ENCODE results near the gene AAMP.
A peak's percentile ranks its signal among the peaks of the same experiment; 100 is the strongest.

The AAMP gene

GRCh38 chr2:218263817-218264641 is 5.9 kb downstream of the AAMP start (continued):
- no peak for TF ChIP-seq ZNF626 (tag by site-specific recombination; IDR thresholded peaks at IDR 0.05)

GRCh38 chr2:218262631-218263586 is 7.0 kb downstream of the AAMP start:
- CTCF ChIA-PET: interaction anchor here (0.7 to 1.0 kb wide), 3 partner anchors 9 to 93 kb away, joined by 3 to 4 read pairs (median 3); no protein-coding TSS in a partner anchor
- H3K4me3 ChIP-seq (ENCODE audit: low read depth, low read length): no peak overlapping the region
- TF ChIP-seq GLIS2 (tag by site-specific recombination; IDR thresholded peaks at IDR 0.05) (0 out of 2 replicates have a peak, but pooled peaks have one; percentile 28), BCL11A (tag by site-specific recombination; IDR thresholded peaks at IDR 0.05; ENCODE audit: low read depth) (no peak), ZNF549 (tag by site-specific recombination; IDR thresholded peaks at IDR 0.05) (no peak)
- H3K27ac ChIP-seq (ENCODE audit: extremely low read depth, low read depth, low read length): no peak overlapping the region
- H3K4me1 ChIP-seq (ENCODE audit: control insufficient read depth, insufficient read depth, low read length): no peaks in the 10 kb centered on the region; the same call in 1 of the 2 replicates
- no peaks in the 10 kb centered on the region for H3K9me3 ChIP-seq (ENCODE audit: control insufficient read depth, insufficient read depth, low read depth, low read length)
- H3K36me3 ChIP-seq (ENCODE audit: control insufficient read depth in 2 of 2, insufficient read depth in 1 of 2, low read length in 2 of 2): peaks cover 5 to 55% of the 10 kb centered on the region in 2 experiments; a peak in 2 of 3 replicates
- POLR2A ChIA-PET: no interaction called here

GRCh38 chr2:218262237-218262600 is 7.7 kb downstream of the AAMP start:
- H3K36me3 ChIP-seq (ENCODE audit: control insufficient read depth in 2 of 2, insufficient read depth in 1 of 2, low read length in 2 of 2): peaks cover 5 to 48% of the 10 kb centered on the region in 2 experiments; a peak in 2 of 3 replicates
- no peak overlapping the region for H3K4me3 ChIP-seq (ENCODE audit: low read depth, low read length)
- 0 out of 2 replicates have a peak, but pooled peaks have one; percentile 1 for TF ChIP-seq SCRT2 (tag by site-specific recombination; IDR thresholded peaks at IDR 0.05)
- TF ChIP-seq GLIS2 (tag by site-specific recombination; IDR thresholded peaks at IDR 0.05): no peak
- TF ChIP-seq ZNF692 (tag by site-specific recombination; IDR thresholded peaks at IDR 0.05): 0 out of 2 replicates have a peak, but pooled peaks have one; percentile 31
- no peaks in the 10 kb centered on the region; the same call in 1 of the 2 replicates for H3K4me1 ChIP-seq (ENCODE audit: control insufficient read depth, insufficient read depth, low read length)
- POLR2A ChIA-PET: interaction anchor here (2.8 kb wide), 1 partner anchor 8 kb away, joined by 9 read pairs; the partner anchor contains the start of genes AAMP and PNKD
- H3K9me3 ChIP-seq (ENCODE audit: control insufficient read depth, insufficient read depth, low read depth, low read length): no peaks in the 10 kb centered on the region
- CTCF ChIA-PET: interaction anchor here (0.7 to 1.0 kb wide), 3 partner anchors 9 to 93 kb away, joined by 3 to 4 read pairs (median 3); no protein-coding TSS in a partner anchor
- no peak overlapping the region for H3K27ac ChIP-seq (ENCODE audit: extremely low read depth, low read depth, low read length)

- CTCF ChIA-PET: interaction anchor here (0.7 to 1.0 kb wide), 3 partner anchors 10 to 92 kb away, joined by 3 to 4 read pairs (median 3); no protein-coding TSS in a partner anchor
These were observed 8.3 kb downstream of the AAMP start for GRCh38 chr2:218261423-218262236.

More at GRCh38 chr2:218261423-218262236, 8.3 kb downstream of the AAMP start:
- H3K9me3 ChIP-seq (ENCODE audit: control insufficient read depth, insufficient read depth, low read depth, low read length): no peaks in the 10 kb centered on the region
- POLR2A ChIA-PET: interaction anchor here (2.8 kb wide), 1 partner anchor 8 kb away, joined by 9 read pairs; the partner anchor contains the start of genes AAMP and PNKD
- peaks cover 5 to 48% of the 10 kb centered on the region in 2 experiments; a peak in 2 of 3 replicates for H3K36me3 ChIP-seq (ENCODE audit: control insufficient read depth in 2 of 2, insufficient read depth in 1 of 2, low read length in 2 of 2)
- H3K4me1 ChIP-seq (ENCODE audit: control insufficient read depth, insufficient read depth, low read length): no peaks in the 10 kb centered on the region; the same call in 1 of the 2 replicates
- H3K27ac ChIP-seq (ENCODE audit: extremely low read depth, low read depth, low read length): no peak overlapping the region
- H3K4me3 ChIP-seq (ENCODE audit: low read depth, low read length): no peak overlapping the region
- peak; percentile 12; the same call in 1 of the 2 replicates for TF ChIP-seq SCRT2 (tag by site-specific recombination; IDR thresholded peaks at IDR 0.05)
- no peak for TF ChIP-seq ZNF426 (tag by site-specific recombination; IDR thresholded peaks at IDR 0.05)

Measured in HEK293 (cell line).